HepG2 (cell line): ENCODE measurements around the gene ZNF181. TPM values are rescaled to one million over a fixed set of nuclear protein-coding genes. Genes with fewer than 3 reads are reported as not detected.
A peak's percentile ranks its signal among the peaks of the same experiment; 100 is the strongest.

Experiments
- FOXP1 ChIP-seq, 2 experiments: fragments of 450-650 bp in 1 of 2; IDR thresholded peaks; 2 replicates each; pipeline ENCODE4 v1.6.1; 2017 to 2018; ENCODE audit warnings: antibody characterized with exemption in 1 of 2
- MTA3 ChIP-seq: sonication (generic); formaldehyde crosslinking; IDR thresholded peaks from 2 replicates; pipeline ENCODE4 v1.4.0; 2020; ENCODE audit warnings: missing genetic modification reagents
- ZNF670 ChIP-seq: sonication (generic); formaldehyde crosslinking; IDR thresholded peaks from 2 replicates; pipeline ENCODE4 v1.8.0; 2022; ENCODE audit warnings: mild to moderate bottlenecking, missing genetic modification reagents, borderline replicate concordance
- ZNF777 ChIP-seq: sonication (generic); formaldehyde crosslinking; IDR thresholded peaks from 2 replicates; pipeline ENCODE4 v1.4.0; 2020; ENCODE audit warnings: missing genetic modification reagents
- ZNF780A ChIP-seq: sonication (generic); formaldehyde crosslinking; IDR thresholded peaks from 2 replicates; pipeline ENCODE4 v1.8.0; 2022; ENCODE audit warnings: mild to moderate bottlenecking, missing genetic modification reagents, moderate library complexity
- polyA plus RNA-seq, 8 experiments: library from polyadenylated mRNA; depleted of rRNA in 3 of 8; stranded (reverse) in 7 of 8; unstranded in 1 of 8; fragments of >200 nt; fragmentation: Illumina TruSeq in 4 of 8; extraction: Trizol in 4 of 8; gene quantifications; 2 replicates each; pipeline versions ENCODE4 v1.2.1 to v1.2.3, GENCODE V29; 2011 to 2016; ENCODE audit warnings: low read depth in 4 of 8, missing spikeins in 1 of 8, mixed read lengths in 1 of 8; ENCODE audit not compliant: insufficient read depth in 1 of 8
- total RNA-seq, 5 experiments: library from RNA; depleted of rRNA; stranded (reverse); fragments of >200 nt; fragmentation: Illumina TruSeq; extraction: Trizol; gene quantifications; 2 replicates each; pipeline ENCODE4 v1.2.3, GENCODE V29; 2016; ENCODE audit warnings: low read depth in 1 of 5
- TF ChIP-seq, protein P1 (sequence below): sonication (generic); formaldehyde crosslinking; IDR thresholded peaks from 2 replicates; pipeline ENCODE4 v1.4.0; 2020; ENCODE audit warnings: missing genetic modification reagents, borderline replicate concordance
- TF ChIP-seq, protein P2 (sequence below): sonication (generic); formaldehyde crosslinking; IDR thresholded peaks from 2 replicates; pipeline ENCODE4 v1.9.0; 2021; ENCODE audit warnings: missing genetic modification reagents, borderline replicate concordance
- TF ChIP-seq, protein P3 (sequence below): sonication (generic); formaldehyde crosslinking; IDR thresholded peaks from 2 replicates; pipeline ENCODE4 v1.8.1; 2022; ENCODE audit warnings: low read depth, mild to moderate bottlenecking, missing genetic modification reagents
- TF ChIP-seq, protein P4 (sequence below): sonication (generic); formaldehyde crosslinking; IDR thresholded peaks from 2 replicates; pipeline ENCODE4 v1.5.0; 2020; ENCODE audit warnings: mild to moderate bottlenecking, missing genetic modification reagents
- TF ChIP-seq, protein P5 (sequence below): IDR thresholded peaks from 2 replicates; pipeline ENCODE4 v1.6.1; 2012; ENCODE audit warnings: low read depth, low read length, improper control_type of control experiment
- TF ChIP-seq, protein P6 (sequence below): sonication (generic); formaldehyde crosslinking; IDR thresholded peaks from 2 replicates; pipeline ENCODE4 v1.4.0; 2020; ENCODE audit warnings: missing genetic modification reagents, borderline replicate concordance

Gene ZNF181
- total and polyA plus RNA-seq, 2 of the 13 experiments (the other 11 are each of a cell fraction or from before 2014, with no cell fraction given): 10.6 to 15.5 TPM

DNA sequence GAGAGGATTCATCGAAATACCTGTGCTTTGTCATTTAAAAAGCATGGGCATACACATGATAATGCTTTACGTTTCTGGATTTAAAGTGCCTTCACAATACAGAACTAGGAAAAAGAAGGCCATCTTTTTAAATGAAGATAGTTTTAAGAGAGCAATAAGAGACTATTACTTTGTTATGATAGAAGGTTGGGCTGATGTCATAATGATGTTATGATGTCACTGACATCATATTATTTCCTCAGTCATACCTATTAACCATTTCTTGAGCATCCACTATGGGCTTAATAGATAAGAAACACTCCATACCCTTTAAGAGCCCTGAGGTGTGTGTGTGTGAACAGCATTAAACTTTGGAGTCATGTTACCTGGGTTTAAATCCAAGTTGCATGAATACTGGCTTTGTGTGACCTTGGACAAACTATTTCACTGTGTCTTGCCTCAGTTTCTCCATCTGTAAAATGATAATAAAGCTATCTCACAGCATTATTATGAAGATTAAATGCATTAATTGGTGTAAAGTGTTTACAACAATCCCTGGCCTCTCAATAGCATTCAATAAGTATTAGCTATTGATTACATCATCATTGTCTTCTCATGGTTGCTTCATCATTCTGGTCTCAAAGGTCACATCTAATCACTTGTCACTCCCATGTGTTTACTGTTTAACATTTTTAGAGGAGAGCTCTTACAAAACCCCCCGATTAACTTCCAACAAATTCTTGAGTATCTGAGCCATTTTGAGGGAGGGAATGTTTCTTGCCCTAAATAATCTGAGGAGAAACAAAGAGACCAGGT, 11.1 kb downstream of the ZNF181 start (continued):
- TF ChIP-seq, protein P1, sequence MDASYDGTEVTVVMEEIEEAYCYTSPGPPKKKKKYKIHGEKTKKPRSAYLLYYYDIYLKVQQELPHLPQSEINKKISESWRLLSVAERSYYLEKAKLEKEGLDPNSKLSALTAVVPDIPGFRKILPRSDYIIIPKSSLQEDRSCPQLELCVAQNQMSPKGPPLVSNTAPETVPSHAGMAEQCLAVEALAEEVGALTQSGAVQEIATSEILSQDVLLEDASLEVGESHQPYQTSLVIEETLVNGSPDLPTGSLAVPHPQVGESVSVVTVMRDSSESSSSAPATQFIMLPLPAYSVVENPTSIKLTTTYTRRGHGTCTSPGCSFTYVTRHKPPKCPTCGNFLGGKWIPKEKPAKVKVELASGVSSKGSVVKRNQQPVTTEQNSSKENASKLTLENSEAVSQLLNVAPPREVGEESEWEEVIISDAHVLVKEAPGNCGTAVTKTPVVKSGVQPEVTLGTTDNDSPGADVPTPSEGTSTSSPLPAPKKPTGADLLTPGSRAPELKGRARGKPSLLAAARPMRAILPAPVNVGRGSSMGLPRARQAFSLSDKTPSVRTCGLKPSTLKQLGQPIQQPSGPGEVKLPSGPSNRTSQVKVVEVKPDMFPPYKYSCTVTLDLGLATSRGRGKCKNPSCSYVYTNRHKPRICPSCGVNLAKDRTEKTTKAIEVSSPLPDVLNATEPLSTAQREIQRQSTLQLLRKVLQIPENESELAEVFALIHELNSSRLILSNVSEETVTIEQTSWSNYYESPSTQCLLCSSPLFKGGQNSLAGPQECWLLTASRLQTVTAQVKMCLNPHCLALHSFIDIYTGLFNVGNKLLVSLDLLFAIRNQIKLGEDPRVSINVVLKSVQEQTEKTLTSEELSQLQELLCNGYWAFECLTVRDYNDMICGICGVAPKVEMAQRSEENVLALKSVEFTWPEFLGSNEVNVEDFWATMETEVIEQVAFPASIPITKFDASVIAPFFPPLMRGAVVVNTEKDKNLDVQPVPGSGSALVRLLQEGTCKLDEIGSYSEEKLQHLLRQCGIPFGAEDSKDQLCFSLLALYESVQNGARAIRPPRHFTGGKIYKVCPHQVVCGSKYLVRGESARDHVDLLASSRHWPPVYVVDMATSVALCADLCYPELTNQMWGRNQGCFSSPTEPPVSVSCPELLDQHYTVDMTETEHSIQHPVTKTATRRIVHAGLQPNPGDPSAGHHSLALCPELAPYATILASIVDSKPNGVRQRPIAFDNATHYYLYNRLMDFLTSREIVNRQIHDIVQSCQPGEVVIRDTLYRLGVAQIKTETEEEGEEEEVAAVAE (CRISPR knock-in tag): no peak
- TF ChIP-seq, protein P2, sequence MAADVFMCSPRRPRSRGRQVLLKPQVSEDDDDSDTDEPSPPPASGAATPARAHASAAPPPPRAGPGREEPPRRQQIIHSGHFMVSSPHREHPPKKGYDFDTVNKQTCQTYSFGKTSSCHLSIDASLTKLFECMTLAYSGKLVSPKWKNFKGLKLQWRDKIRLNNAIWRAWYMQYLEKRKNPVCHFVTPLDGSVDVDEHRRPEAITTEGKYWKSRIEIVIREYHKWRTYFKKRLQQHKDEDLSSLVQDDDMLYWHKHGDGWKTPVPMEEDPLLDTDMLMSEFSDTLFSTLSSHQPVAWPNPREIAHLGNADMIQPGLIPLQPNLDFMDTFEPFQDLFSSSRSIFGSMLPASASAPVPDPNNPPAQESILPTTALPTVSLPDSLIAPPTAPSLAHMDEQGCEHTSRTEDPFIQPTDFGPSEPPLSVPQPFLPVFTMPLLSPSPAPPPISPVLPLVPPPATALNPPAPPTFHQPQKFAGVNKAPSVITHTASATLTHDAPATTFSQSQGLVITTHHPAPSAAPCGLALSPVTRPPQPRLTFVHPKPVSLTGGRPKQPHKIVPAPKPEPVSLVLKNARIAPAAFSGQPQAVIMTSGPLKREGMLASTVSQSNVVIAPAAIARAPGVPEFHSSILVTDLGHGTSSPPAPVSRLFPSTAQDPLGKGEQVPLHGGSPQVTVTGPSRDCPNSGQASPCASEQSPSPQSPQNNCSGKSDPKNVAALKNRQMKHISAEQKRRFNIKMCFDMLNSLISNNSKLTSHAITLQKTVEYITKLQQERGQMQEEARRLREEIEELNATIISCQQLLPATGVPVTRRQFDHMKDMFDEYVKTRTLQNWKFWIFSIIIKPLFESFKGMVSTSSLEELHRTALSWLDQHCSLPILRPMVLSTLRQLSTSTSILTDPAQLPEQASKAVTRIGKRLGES (CRISPR knock-in tag): no peak
- no peak for TF ChIP-seq ZNF670 (CRISPR knock-in tag)
- TF ChIP-seq, protein P3, sequence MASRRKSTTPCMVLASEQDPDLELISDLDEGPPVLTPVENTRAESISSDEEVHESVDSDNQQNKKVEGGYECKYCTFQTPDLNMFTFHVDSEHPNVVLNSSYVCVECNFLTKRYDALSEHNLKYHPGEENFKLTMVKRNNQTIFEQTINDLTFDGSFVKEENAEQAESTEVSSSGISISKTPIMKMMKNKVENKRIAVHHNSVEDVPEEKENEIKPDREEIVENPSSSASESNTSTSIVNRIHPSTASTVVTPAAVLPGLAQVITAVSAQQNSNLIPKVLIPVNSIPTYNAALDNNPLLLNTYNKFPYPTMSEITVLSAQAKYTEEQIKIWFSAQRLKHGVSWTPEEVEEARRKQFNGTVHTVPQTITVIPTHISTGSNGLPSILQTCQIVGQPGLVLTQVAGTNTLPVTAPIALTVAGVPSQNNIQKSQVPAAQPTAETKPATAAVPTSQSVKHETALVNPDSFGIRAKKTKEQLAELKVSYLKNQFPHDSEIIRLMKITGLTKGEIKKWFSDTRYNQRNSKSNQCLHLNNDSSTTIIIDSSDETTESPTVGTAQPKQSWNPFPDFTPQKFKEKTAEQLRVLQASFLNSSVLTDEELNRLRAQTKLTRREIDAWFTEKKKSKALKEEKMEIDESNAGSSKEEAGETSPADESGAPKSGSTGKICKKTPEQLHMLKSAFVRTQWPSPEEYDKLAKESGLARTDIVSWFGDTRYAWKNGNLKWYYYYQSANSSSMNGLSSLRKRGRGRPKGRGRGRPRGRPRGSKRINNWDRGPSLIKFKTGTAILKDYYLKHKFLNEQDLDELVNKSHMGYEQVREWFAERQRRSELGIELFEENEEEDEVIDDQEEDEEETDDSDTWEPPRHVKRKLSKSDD: no peak
- TF ChIP-seq FOXP1 (IDR thresholded peaks at IDR 0.05): 0 out of 2 replicates have a peak, but pooled peaks have one; percentile 25
- peak; percentile 68 for TF ChIP-seq FOXP1 (CRISPR knock-in tag; IDR thresholded peaks at IDR 0.05)
- no peak for TF ChIP-seq ZNF780A (CRISPR knock-in tag)
- no peak for TF ChIP-seq MTA3 (CRISPR knock-in tag)
- TF ChIP-seq, protein P4, sequence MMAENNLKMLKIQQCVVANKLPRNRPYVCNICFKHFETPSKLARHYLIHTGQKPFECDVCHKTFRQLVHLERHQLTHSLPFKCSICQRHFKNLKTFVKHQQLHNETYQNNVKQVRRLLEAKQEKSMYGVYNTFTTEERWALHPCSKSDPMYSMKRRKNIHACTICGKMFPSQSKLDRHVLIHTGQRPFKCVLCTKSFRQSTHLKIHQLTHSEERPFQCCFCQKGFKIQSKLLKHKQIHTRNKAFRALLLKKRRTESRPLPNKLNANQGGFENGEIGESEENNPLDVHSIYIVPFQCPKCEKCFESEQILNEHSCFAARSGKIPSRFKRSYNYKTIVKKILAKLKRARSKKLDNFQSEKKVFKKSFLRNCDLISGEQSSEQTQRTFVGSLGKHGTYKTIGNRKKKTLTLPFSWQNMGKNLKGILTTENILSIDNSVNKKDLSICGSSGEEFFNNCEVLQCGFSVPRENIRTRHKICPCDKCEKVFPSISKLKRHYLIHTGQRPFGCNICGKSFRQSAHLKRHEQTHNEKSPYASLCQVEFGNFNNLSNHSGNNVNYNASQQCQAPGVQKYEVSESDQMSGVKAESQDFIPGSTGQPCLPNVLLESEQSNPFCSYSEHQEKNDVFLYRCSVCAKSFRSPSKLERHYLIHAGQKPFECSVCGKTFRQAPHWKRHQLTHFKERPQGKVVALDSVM (CRISPR knock-in tag): no peak
- no peak for TF ChIP-seq ZNF777 (CRISPR knock-in tag)
- TF ChIP-seq, protein P5, sequence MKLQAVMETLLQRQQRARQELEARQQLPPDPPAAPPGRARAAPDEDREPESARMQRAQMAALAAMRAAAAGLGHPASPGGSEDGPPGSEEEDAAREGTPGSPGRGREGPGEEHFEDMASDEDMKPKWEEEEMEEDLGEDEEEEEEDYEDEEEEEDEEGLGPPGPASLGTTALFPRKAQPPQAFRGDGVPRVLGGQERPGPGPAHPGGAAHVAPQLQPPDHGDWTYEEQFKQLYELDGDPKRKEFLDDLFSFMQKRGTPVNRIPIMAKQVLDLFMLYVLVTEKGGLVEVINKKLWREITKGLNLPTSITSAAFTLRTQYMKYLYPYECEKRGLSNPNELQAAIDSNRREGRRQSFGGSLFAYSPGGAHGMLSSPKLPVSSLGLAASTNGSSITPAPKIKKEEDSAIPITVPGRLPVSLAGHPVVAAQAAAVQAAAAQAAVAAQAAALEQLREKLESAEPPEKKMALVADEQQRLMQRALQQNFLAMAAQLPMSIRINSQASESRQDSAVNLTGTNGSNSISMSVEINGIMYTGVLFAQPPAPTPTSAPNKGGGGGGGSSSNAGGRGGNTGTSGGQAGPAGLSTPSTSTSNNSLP: peak; percentile 41; the same call in 1 of the 2 replicates
- TF ChIP-seq, protein P6, sequence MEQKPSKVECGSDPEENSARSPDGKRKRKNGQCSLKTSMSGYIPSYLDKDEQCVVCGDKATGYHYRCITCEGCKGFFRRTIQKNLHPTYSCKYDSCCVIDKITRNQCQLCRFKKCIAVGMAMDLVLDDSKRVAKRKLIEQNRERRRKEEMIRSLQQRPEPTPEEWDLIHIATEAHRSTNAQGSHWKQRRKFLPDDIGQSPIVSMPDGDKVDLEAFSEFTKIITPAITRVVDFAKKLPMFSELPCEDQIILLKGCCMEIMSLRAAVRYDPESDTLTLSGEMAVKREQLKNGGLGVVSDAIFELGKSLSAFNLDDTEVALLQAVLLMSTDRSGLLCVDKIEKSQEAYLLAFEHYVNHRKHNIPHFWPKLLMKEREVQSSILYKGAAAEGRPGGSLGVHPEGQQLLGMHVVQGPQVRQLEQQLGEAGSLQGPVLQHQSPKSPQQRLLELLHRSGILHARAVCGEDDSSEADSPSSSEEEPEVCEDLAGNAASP (CRISPR knock-in tag): no peak
